HUES6 (cell line): Measurements from ENCODE around the gene STRADB.

Experiments used
- H3K27ac ChIP-seq: 2 replicates; pipeline ENCODE4 v1.7.0; 2013; ENCODE audit warnings: low read depth, mild to moderate bottlenecking, low read length, inconsistent platforms
- H3K27me3 ChIP-seq: 2 replicates; pipeline ENCODE4 v1.6.1; 2013; ENCODE audit warnings: low read length; ENCODE audit not compliant: control insufficient read depth, insufficient read depth
- H3K36me3 ChIP-seq: 2 replicates; pipeline ENCODE4 v1.6.1; 2013; ENCODE audit warnings: low read length; ENCODE audit not compliant: control insufficient read depth, insufficient read depth
- H3K4me1 ChIP-seq: 2 replicates; pipeline ENCODE4 v1.6.1; 2013; ENCODE audit warnings: low read length; ENCODE audit not compliant: control insufficient read depth, insufficient read depth
- H3K4me3 ChIP-seq: 2 replicates; pipeline ENCODE4 v1.5.1; 2013; ENCODE audit warnings: low read depth, low read length
- H3K9ac ChIP-seq: one replicate; pipeline ENCODE4 v1.6.1; 2013; ENCODE audit warnings: mild to moderate bottlenecking, low read length
- H3K9me3 ChIP-seq: 2 replicates; pipeline ENCODE4 v1.6.1; 2013; ENCODE audit warnings: low read depth, low read length; ENCODE audit not compliant: control insufficient read depth, insufficient read depth

STRADB gene, protein sequence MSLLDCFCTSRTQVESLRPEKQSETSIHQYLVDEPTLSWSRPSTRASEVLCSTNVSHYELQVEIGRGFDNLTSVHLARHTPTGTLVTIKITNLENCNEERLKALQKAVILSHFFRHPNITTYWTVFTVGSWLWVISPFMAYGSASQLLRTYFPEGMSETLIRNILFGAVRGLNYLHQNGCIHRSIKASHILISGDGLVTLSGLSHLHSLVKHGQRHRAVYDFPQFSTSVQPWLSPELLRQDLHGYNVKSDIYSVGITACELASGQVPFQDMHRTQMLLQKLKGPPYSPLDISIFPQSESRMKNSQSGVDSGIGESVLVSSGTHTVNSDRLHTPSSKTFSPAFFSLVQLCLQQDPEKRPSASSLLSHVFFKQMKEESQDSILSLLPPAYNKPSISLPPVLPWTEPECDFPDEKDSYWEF

DNA sequence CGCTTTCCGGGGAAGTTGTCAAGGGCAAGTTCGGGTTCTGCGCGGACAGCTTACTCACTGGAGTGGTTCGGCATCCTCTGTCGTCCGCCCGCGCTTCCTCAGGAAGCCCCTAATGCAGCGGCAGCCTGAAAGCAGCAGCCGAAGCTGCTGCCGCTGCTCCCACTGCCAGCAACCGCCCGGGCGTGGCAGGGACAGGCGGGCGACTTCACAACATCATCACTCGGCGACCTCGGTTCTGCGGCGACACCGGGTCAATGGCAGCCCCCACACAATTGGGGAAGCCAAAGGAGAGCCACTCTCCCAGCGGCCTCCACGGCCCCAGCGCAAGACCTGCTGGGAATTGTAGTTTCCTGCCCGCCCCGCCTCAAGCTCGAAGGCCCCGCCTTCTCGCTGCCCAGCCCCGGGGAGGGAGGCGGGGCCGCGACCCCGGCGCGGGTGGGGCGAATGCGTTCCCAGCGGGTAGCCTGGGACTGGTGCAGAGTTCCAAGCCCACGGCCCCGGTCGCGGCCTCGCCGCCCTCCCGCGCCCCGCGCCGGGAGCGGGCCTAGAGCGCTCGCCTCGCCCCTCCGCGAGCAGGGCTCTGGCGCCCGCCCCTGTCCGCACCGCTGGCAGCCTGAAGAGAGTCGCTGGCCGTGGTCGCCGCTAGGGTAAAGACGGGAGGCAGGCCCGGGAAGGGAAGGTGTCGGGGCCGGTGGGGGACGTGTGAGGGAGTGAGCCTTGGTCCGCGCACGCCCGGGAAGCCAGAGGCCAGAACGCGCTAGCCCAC lies at the start of gene STRADB, which contains the start of gene TRAK2:
Gene STRADB (plus strand): TSS at position 449 of the 766 bp plus-strand sequence. CDS start 3,101 bp downstream, outside the sequence.
Gene TRAK2 (minus strand): TSS at position 167 of the 766 bp plus-strand sequence. CDS start 30,951 bp downstream, outside the sequence.
- Histone ChIP-seq H3K9ac (peak within 1 kb of the TSS; percentile 79), H3K9me3 (no peaks in the 10 kb centered on the region), H3K27ac (0 out of 2 replicates have a peak within 1 kb of the TSS, but pooled peaks have one; percentile 31), H3K4me3 (peak within 1 kb of the TSS; percentile 87), H3K4me1 (peaks cover 8% of the 10 kb centered on the region), H3K36me3 (no peaks in the 10 kb centered on the region), H3K27me3 (peaks cover 3% of the 10 kb centered on the region; the same call in 1 of the 2 replicates)

DNA sequence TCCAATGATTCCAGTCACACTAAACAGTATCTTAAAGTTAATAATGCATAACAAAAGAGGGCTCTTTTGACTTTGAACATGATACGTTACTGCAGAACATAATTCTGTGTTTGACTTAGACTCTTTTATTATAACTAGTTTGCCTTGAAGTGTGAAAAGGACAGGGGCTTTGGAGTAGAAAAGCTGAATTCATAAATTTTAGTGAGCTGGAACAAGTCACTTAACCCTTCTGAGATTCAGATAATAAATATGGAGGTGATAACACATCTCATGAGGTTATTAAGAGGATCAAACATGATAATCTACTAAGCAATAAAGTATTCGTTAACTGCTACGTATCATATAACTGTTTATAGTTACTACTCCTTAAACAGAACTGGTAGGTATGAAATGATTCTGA lies 49.7 kb upstream of the STRADB start:
- Histone ChIP-seq H3K9ac (no peak overlapping the region), H3K4me1 (no peaks in the 10 kb centered on the region), H3K9me3 (no peaks in the 10 kb centered on the region), H3K4me3 (no peak overlapping the region), H3K27me3 (no peaks in the 10 kb centered on the region), H3K36me3 (peaks cover 13% of the 10 kb centered on the region), H3K27ac (no peak overlapping the region)

DNA sequence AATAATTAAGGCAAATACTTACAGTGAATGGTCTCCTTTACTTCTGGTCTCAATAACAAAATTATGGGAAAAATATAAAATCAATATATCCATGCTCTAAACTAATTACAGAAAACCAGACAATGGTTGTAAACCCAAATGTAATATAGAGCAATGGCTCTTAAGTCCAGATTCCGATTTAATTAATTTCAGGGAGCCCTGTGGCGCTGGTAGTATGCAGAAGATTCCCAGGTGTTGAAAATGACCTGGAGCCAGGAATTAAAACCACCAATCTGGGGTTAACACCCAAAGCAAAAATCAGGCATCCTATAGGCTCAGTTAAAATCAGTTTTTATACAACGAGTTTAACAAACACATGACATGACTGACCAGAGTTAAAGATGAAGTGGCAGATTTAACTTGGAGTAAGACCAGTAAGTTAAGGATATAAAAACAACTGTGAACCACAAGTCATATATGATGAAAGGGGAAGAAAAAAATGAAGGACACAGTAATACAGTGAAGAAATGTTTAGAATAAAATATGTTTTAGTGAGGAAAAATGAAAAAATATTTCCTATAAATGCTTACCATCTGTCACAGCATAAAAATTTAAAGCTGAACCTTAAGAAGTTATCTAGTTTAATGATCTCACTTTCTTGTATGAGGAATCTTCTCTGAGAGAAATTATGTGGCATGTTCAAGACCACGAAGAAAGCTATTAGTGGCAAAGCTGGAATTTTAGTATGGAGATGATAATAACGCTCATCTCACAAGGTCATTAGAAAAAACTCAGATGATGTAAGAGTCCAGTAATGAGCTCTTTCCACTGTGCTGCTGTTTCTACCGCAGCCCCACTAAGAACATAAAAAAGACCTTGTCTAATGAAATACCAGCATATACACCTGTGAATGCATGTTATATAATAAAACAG lies 48.6 kb upstream of the STRADB start:
- Histone ChIP-seq H3K27me3 (no peaks in the 10 kb centered on the region), H3K4me1 (no peaks in the 10 kb centered on the region), H3K9me3 (no peaks in the 10 kb centered on the region), H3K4me3 (no peak overlapping the region), H3K27ac (no peak overlapping the region), H3K9ac (no peak overlapping the region), H3K36me3 (peaks cover 6% of the 10 kb centered on the region)

DNA sequence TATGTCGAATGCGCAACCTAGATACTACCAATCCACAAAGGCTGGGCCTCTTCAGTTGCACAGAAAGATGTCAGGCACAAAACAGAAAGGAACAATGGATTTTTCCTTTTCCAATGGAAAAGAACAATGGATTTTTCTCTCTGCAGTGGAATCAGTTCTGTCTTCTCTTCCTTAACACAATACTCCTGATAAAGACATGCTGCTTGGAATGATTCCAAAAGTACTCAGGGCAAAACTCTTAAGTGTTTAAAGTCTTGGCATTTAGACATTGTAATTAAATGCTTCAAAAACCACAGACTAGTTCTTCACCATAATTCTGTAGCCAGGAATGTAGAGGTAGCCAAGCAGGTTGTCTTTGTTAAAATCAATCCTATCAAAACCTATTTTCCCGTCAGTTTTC lies 47.7 kb upstream of the STRADB start:
- no peaks in the 10 kb centered on the region for H3K9me3 ChIP-seq
- H3K4me1 ChIP-seq: no peaks in the 10 kb centered on the region
- peaks cover 3% of the 10 kb centered on the region for H3K36me3 ChIP-seq

DNA sequence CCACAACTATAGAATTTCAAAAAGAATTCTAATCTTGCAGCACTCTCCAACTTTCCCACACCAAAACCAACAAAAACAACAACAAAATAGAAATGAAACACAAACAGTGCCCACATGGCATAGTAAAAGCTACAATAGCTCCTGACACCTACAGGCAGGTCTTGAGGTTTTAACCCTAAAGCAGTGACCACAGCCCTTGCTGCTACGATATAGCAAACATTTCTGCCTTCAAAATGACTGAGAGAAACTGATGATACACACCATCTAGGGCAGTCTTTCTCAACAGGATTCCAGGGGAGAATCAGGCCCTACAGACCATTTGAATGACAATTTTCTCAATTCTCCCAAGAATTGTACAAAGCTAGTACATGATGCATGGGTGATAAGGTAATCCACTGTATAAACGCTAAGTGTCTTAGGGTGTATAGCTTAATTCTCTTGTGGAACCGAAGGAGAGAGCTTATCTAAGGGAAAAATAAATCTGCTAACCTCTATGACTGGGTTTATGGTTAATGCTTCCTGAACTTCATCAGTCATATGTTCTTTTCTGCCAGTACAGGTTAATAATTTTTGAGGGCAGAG lies 46.8 kb upstream of the STRADB start:
- Histone ChIP-seq H3K36me3 (peaks cover 3% of the 10 kb centered on the region; the same call in 1 of the 2 replicates), H3K27me3 (no peaks in the 10 kb centered on the region), H3K9me3 (no peaks in the 10 kb centered on the region), H3K4me1 (no peaks in the 10 kb centered on the region), H3K9ac (no peak overlapping the region), H3K27ac (no peak overlapping the region), H3K4me3 (no peak overlapping the region)

More for the DNA sequence above, 47.7 kb upstream of the STRADB start:
- Histone ChIP-seq H3K27ac (0 out of 2 replicates have a peak overlapping the region, but pooled peaks have one; percentile 23), H3K4me3 (no peak overlapping the region), H3K9ac (no peak overlapping the region), H3K27me3 (no peaks in the 10 kb centered on the region)

DNA sequence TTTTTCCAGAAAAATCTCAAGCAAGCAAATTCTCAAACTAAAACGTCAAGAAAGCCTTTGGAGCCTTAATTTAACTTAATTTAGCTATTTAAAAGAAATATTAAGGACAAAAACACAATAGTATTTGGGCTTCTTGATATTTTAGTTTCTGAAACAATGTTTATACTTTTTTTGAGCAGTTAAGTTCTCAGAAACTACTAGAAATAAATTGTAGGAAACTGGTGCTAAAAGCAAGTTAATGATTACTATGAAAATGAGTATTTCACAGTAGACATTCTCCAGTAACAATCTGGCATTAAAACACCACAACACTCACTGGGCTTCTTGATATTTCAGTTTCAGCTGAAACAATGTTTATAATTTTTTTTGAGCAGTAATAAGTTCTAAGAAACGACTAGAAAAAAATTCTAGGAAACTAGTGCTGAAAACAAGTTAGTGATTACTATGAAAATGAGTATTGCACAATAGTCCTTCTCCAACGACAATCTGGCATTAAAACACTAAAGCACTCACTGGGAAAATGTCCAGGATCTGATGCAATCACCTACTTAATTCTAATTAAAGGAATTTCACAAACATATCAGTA lies 45.4 kb upstream of the STRADB start:
- Histone ChIP-seq H3K27ac (no peak overlapping the region), H3K27me3 (no peaks in the 10 kb centered on the region), H3K4me3 (no peak overlapping the region), H3K9ac (no peak overlapping the region), H3K9me3 (no peaks in the 10 kb centered on the region), H3K36me3 (peaks cover 3% of the 10 kb centered on the region; the same call in 1 of the 2 replicates), H3K4me1 (no peaks in the 10 kb centered on the region)

DNA sequence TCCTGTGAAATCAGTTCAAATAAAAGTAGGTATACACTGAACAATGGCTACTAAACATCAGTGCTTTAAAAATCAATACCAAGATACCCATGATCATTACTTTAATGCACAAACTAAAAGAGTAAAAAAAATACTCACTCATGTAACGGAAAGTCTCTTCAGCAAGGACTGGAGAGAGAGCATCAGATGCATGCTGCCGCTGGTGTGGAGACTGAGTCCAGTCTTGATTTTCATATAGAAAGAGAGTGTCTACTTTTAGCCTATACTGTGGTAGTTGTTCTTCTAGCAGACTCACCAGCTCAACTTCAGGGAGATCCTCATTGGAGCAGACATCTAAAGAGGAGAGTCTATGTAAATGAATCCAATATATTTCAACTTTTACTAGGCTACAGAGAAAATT lies 44.3 kb upstream of the STRADB start:
- H3K27ac ChIP-seq: no peak overlapping the region
- no peaks in the 10 kb centered on the region for H3K27me3 ChIP-seq
- H3K4me1 ChIP-seq: no peaks in the 10 kb centered on the region
- H3K9me3 ChIP-seq: no peaks in the 10 kb centered on the region
- no peak overlapping the region for H3K4me3 ChIP-seq
- no peak overlapping the region for H3K9ac ChIP-seq
- peaks cover 3% of the 10 kb centered on the region; the same call in 1 of the 2 replicates for H3K36me3 ChIP-seq

DNA sequence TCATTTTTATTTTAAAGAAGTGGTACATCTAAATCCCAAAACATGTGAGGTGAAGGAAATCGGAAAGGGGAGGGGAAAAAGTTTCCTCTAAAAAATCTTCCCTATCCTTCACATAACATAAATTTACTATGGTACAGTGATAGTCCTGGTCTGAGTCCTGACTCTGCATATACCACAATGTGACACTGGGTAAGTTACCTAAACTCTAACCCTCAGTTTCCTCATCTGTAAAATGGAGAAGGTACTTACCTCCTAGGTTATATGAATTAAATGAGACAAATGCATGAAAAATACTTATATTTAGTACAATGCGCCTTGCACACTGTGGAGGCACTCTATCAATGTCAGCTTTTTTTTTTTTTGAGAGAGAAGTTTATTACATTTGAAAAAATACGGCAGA lies 42.6 kb upstream of the STRADB start:
- no peak overlapping the region for H3K27ac ChIP-seq
- no peaks in the 10 kb centered on the region for H3K9me3 ChIP-seq
- no peak overlapping the region for H3K9ac ChIP-seq
- no peaks in the 10 kb centered on the region for H3K27me3 ChIP-seq
- H3K4me1 ChIP-seq: peaks cover 5% of the 10 kb centered on the region
- no peak overlapping the region for H3K4me3 ChIP-seq
- H3K36me3 ChIP-seq: peaks cover 3% of the 10 kb centered on the region; the same call in 1 of the 2 replicates

DNA sequence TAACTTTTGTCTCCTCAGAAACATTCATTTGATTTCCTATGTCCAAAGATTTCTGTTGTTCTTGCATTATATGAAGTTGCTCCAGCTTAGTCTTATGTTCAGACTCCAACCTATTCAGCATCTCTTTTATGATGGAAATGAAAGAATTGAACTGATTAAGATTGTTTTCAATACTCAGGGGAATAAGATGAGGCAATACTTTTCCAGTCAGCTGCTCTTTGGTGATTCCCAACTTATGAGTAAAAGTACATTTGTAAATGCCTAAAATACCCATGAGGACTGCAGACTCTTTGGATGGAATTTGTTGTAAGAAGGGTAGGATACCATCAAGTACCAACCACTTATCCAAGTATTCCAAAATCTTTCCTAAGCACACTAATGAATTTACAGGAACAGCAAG lies 40.1 kb upstream of the STRADB start:
- Histone ChIP-seq H3K9me3 (no peaks in the 10 kb centered on the region), H3K4me3 (no peak overlapping the region), H3K36me3 (peaks cover 3% of the 10 kb centered on the region; the same call in 1 of the 2 replicates), H3K4me1 (peaks cover 12% of the 10 kb centered on the region), H3K27me3 (no peaks in the 10 kb centered on the region), H3K9ac (no peak overlapping the region), H3K27ac (no peak overlapping the region)

DNA sequence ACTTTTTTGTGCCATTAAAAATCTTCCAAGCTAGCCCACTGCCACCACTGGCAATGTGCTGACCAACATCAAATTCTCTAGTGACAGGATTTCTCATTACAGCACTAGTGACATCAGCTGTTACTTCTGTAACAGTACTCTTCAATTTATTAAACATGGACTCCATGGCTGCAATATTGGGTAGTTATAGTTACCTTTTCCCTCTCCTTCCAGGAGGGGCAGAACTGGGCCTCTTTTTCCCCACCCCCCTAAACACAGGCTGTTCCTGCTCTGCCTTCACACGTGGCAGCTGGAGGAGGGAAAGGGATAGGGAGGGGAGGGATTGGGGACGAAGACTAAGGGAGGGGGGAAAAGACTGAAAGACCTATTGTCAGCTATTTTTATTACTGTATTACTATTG lies 38.4 kb upstream of the STRADB start:
- no peaks in the 10 kb centered on the region for H3K36me3 ChIP-seq
- H3K4me3 ChIP-seq: no peak overlapping the region
- H3K27me3 ChIP-seq: no peaks in the 10 kb centered on the region
- no peak overlapping the region for H3K27ac ChIP-seq
- no peak overlapping the region for H3K9ac ChIP-seq
- H3K4me1 ChIP-seq: peaks cover 12% of the 10 kb centered on the region
- no peaks in the 10 kb centered on the region for H3K9me3 ChIP-seq
